Left lung (tissue), 10 donors: ENCODE measurements around the gene FCER1G. TPM values are rescaled to one million over a fixed set of nuclear protein-coding genes. Genes with fewer than 3 reads are reported as not detected.
"Not testable (repeated sequence)": the region's sequence is repeated elsewhere in the genome, so short reads cannot be mapped to it uniquely, and the experiment has no call there.

ENCODE experiments used
- ATAC-seq: fragments of 200-7000 bp; cut with Tn5 transposase; one replicate; pipeline ENCODE4 v1.9.1; 2020; ENCODE audit warnings: moderate library complexity
- DNase-seq, 4 donors: peaks; one replicate each; pipeline ENCODE4 v3.0.0-alpha.2; 2013 to 2020
- H3K27ac ChIP-seq, 2 donors: fragments of 200-600 bp; sonication (generic) in 1 of 2; one replicate each; pipeline versions ENCODE4 v1.5.0 to v1.8.0; 2020 to 2021
- H3K27me3 ChIP-seq, 2 donors: fragments of 200-600 bp; sonication (generic) in 1 of 2; one replicate each; pipeline versions ENCODE4 v1.5.0 to v1.8.0; 2020 to 2021
- H3K36me3 ChIP-seq, 2 donors: fragments of 200-600 bp; sonication (generic) in 1 of 2; one replicate each; pipeline versions ENCODE4 v1.5.0 to v1.8.0; 2020 to 2021
- H3K4me1 ChIP-seq, 2 donors: fragments of 200-600 bp; one replicate each; pipeline ENCODE4 v1.8.0; 2021
- H3K4me3 ChIP-seq, 2 donors: fragments of 200-600 bp; sonication (generic) in 1 of 2; one replicate each; pipeline versions ENCODE4 v1.5.0 to v1.8.0; 2020 to 2021; ENCODE audit warnings: mild to moderate bottlenecking in 1 of 2
- H3K9me3 ChIP-seq, 2 donors: fragments of 200-600 bp; sonication (generic) in 1 of 2; one replicate each; pipeline versions ENCODE4 v1.5.0 to v1.8.0; 2020 to 2021
- intact Hi-C, 2 donors: fragments of 100-400 bp; cut with DNase I; formaldehyde crosslinking; loops; one replicate each; pipeline versions ENCODE4 v1.11.2 to v1.14.2; 2022
- polyA plus RNA-seq, 6 donors: library from polyadenylated mRNA; unstranded; fragments of 120-200 nt; gene quantifications; one replicate each; pipeline ENCODE4 v1.2.1, GENCODE V29; 2013; ENCODE audit not compliant: insufficient read length in 6 of 6
- total RNA-seq, 2 donors: library from RNA; stranded (reverse); fragmentation: NEBNext Ultra II Directional; extraction: Animal tissue kit (Norgen Biotek cat#: 25700); gene quantifications; one replicate each; pipeline ENCODE4 v1.2.1, GENCODE V29; 2021
- TF ChIP-seq, protein P1 (sequence below), 2 donors: fragments of 200-600 bp; sonication (generic) in 1 of 2; IDR thresholded peaks; one replicate each; pipeline versions ENCODE4 v1.5.0 to v1.8.0; 2021; ENCODE audit warnings: antibody characterized with exemption in 2 of 2
- donor health status: DM: no; HTN: yes; CAD: no.
- donor health status: DM: no; HTN: no; CAD: no.

Gene FCER1G
- total and polyA plus RNA-seq, 8 donors = 14.6 to 329 (median 16.5) TPM

DNA sequence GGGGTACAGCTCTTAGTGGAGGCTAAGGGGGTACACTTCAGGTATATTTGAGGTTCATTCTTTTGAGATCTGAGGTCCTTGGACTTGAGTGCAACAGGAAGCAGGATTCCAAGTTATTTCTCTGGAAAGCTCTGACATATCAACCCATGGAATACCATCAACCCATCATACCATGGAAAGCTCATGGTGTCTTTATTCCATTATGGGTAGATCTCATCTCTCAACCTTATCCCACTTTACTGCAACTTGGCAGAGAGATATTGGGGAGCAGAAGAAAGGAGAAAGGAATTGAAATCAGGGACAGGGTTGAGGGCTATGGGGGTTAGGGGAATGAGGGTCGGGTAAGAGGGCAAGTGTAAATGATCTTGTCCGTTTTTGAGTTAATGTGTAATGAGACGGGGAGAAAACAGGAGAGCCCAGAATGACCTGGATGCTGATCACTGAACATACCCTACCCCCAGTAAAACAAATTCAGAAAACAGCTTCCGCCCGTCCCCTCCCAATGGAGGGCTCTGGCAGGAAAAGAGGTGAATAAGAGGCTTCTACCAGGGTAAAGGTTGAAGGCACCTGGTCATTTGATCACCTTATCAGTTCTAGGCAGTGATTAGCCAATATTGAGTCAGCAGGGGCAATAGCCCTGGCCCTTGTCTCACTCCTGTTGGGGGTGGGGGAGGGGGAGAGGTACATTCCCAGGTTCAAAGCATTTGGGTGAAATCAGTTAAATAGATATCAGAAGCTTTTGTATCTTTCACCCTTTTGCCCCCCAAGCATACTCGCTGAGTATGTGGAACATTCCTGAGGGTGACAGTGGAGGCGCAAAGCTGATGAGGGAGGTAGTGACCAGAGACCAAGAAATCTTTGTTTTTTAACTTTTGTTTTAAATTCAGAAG lies 9.0 kb downstream of the FCER1G start:
- no peak overlapping the region for H3K27ac ChIP-seq
- no peak for ATAC-seq
- H3K4me3 ChIP-seq = no peak overlapping the region
- no peaks in the 10 kb centered on the region for H3K9me3 ChIP-seq
- intact Hi-C loops = loop anchor here in 1 of 2 donors (10.0 kb wide), 1 partner anchor 161 kb away; no protein-coding TSS in a partner anchor
- DNase-seq = no peak
- no peaks in the 10 kb centered on the region for H3K27me3 ChIP-seq
- peaks cover 0 to 29% of the 10 kb centered on the region in 2 donors for H3K36me3 ChIP-seq
- TF ChIP-seq, protein P1, sequence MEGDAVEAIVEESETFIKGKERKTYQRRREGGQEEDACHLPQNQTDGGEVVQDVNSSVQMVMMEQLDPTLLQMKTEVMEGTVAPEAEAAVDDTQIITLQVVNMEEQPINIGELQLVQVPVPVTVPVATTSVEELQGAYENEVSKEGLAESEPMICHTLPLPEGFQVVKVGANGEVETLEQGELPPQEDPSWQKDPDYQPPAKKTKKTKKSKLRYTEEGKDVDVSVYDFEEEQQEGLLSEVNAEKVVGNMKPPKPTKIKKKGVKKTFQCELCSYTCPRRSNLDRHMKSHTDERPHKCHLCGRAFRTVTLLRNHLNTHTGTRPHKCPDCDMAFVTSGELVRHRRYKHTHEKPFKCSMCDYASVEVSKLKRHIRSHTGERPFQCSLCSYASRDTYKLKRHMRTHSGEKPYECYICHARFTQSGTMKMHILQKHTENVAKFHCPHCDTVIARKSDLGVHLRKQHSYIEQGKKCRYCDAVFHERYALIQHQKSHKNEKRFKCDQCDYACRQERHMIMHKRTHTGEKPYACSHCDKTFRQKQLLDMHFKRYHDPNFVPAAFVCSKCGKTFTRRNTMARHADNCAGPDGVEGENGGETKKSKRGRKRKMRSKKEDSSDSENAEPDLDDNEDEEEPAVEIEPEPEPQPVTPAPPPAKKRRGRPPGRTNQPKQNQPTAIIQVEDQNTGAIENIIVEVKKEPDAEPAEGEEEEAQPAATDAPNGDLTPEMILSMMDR (IDR thresholded peaks at IDR 0.05) = no peak
- peaks cover 11 to 50% of the 10 kb centered on the region in 2 donors for H3K4me1 ChIP-seq

GRCh38 chr1:161224695-161225087 lies 9.6 kb downstream of the FCER1G start:
- H3K9me3 ChIP-seq, H3K27me3 ChIP-seq, ATAC-seq, H3K4me3 ChIP-seq, DNase-seq: not testable (repeated sequence)
- intact Hi-C loops = loop anchor here in 1 of 2 donors (10.0 kb wide), 1 partner anchor 160 kb away; no protein-coding TSS in a partner anchor
- H3K36me3 ChIP-seq = peaks cover 0 to 29% of the 10 kb centered on the region in 2 donors
- H3K27ac ChIP-seq = peak overlapping the region in 1 of 2 donors; percentile 76
- H3K4me1 ChIP-seq = peaks cover 11 to 45% of the 10 kb centered on the region in 2 donors

- DNase-seq (no peak), ATAC-seq (no peak)
- H3K27ac ChIP-seq = peak overlapping the region in 1 of 2 donors; percentile 76
- intact Hi-C loops = loop anchor here in 1 of 2 donors (10.0 kb wide), 1 partner anchor 160 kb away; no protein-coding TSS in a partner anchor
- TF ChIP-seq, protein P1 (IDR thresholded peaks at IDR 0.05) = no peak
- no peak overlapping the region for H3K4me3 ChIP-seq
- H3K4me1 ChIP-seq = peaks cover 11 to 41% of the 10 kb centered on the region in 2 donors
- peaks cover 0 to 29% of the 10 kb centered on the region in 2 donors for H3K36me3 ChIP-seq
- H3K9me3 ChIP-seq = no peaks in the 10 kb centered on the region
- no peaks in the 10 kb centered on the region for H3K27me3 ChIP-seq
Measured at GRCh38 chr1:161225178-161225533, 10.1 kb downstream of the FCER1G start.

- no peaks in the 10 kb centered on the region for H3K27me3 ChIP-seq
- peak within 1 kb of the TSS; percentile 48 to 59 for H3K4me3 ChIP-seq
- H3K9me3 ChIP-seq = no peaks in the 10 kb centered on the region
- H3K27ac ChIP-seq = peak within 1 kb of the TSS in 1 of 2 donors; percentile 76
- peak; percentile 85 to 96 (median 94) for DNase-seq
- peaks cover 0 to 29% of the 10 kb centered on the region in 2 donors for H3K36me3 ChIP-seq
- H3K4me1 ChIP-seq = peaks cover 11 to 41% of the 10 kb centered on the region in 2 donors
- intact Hi-C loops = loop anchor here in 1 of 2 donors (10.0 kb wide), 1 partner anchor 159 kb away; no protein-coding TSS in a partner anchor
- TF ChIP-seq, protein P1 (IDR thresholded peaks at IDR 0.05) = peak; percentile 40 to 49
- ATAC-seq = peak; percentile 96
Measured at GRCh38 chr1:161225534-161226319, 10.6 kb downstream of the FCER1G start, which contains the start of gene TOMM40L. TOMM40L (plus strand) TSS chr1:161226060; CDS start chr1:161226490, 430 bp downstream.

- no peak for ATAC-seq
- Histone ChIP-seq H3K27ac (peak overlapping the region in 1 of 2 donors; percentile 76), H3K9me3 (no peaks in the 10 kb centered on the region), H3K4me1 (peaks cover 11 to 37% of the 10 kb centered on the region in 2 donors), H3K27me3 (no peaks in the 10 kb centered on the region), H3K36me3 (peaks cover 0 to 29% of the 10 kb centered on the region in 2 donors), H3K4me3 (peak overlapping the region; percentile 48 to 59)
- intact Hi-C loops = loop anchor here in 1 of 2 donors (10.0 kb wide), 1 partner anchor 158 kb away; no protein-coding TSS in a partner anchor
- TF ChIP-seq, protein P1 (IDR thresholded peaks at IDR 0.05) = no peak
- no peak for DNase-seq
Measured at GRCh38 chr1:161226320-161226711, 11.2 kb downstream of the FCER1G start.
